ENCODE results near the gene MAP3K7.
A peak's percentile ranks its signal among the peaks of the same experiment; 100 is the strongest.

MAP3K7 gene

DNA sequence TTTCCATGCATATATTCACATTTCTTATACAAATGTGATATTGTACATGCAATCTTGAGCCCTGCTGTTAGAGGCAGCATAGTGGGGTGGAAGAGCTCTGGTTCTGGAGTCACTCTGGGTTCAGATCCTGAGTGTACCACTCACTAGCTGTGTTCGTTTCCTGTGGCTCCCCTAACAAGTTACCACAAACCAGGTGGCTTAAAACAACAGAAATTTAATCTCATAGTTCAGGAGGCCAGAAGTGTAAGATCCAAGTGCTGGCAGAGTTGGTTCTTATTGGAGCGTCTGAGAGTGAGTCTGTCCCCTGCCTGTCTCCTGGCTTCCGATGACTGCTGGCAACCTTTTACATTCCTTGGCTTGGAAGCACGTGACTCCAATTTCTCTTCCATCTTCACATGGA is 115.6 kb downstream of the MAP3K7 start:
- TF ChIP-seq EZH2phosphoT487 (IDR thresholded peaks at IDR 0.05; ENCODE audit: borderline replicate concordance) = no peak
- TF ChIP-seq, protein P1, sequence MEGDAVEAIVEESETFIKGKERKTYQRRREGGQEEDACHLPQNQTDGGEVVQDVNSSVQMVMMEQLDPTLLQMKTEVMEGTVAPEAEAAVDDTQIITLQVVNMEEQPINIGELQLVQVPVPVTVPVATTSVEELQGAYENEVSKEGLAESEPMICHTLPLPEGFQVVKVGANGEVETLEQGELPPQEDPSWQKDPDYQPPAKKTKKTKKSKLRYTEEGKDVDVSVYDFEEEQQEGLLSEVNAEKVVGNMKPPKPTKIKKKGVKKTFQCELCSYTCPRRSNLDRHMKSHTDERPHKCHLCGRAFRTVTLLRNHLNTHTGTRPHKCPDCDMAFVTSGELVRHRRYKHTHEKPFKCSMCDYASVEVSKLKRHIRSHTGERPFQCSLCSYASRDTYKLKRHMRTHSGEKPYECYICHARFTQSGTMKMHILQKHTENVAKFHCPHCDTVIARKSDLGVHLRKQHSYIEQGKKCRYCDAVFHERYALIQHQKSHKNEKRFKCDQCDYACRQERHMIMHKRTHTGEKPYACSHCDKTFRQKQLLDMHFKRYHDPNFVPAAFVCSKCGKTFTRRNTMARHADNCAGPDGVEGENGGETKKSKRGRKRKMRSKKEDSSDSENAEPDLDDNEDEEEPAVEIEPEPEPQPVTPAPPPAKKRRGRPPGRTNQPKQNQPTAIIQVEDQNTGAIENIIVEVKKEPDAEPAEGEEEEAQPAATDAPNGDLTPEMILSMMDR (conservative IDR thresholded peaks at IDR 0.05; ENCODE audit: low read length) = no peak
- H3K4me3 ChIP-seq (ENCODE audit: low read length, poor library complexity, severe bottlenecking) = peak overlapping the region; percentile 70
- H3K36me3 ChIP-seq (ENCODE audit: insufficient read depth, low read length) = no peaks in the 10 kb centered on the region
- H3K27me3 ChIP-seq (ENCODE audit: insufficient read depth, low read length, poor library complexity, severe bottlenecking) = no peaks in the 10 kb centered on the region
- H3K9me3 ChIP-seq (ENCODE audit: insufficient read depth, low read depth, low read length) = no peaks in the 10 kb centered on the region
- peaks cover 7% of the 10 kb centered on the region; the same call in 1 of the 2 replicates for H3F3A ChIP-seq (ENCODE audit: low read depth)
- peaks cover 14% of the 10 kb centered on the region for H3K79me2 ChIP-seq (ENCODE audit: insufficient read depth, low read length)
- H4K20me1 ChIP-seq (ENCODE audit: insufficient read depth, low read length, poor library complexity, severe bottlenecking) = no peaks in the 10 kb centered on the region
- no peak overlapping the region for H2AFZ ChIP-seq (ENCODE audit: low read length)
- peak overlapping the region; percentile 81 for H3K9ac ChIP-seq (ENCODE audit: low read depth, low read length, poor library complexity, severe bottlenecking)
- H3K4me2 ChIP-seq (ENCODE audit: low read depth, low read length, poor library complexity, severe bottlenecking) = peak overlapping the region; percentile 82
- peaks cover 83% of the 10 kb centered on the region for H3K4me1 ChIP-seq (ENCODE audit: insufficient read depth, low read length, poor library complexity, severe bottlenecking)
- no peaks in the 10 kb centered on the region for H3K9me2 ChIP-seq (replicated peaks; ENCODE audit: low read depth, low read length)

DNA sequence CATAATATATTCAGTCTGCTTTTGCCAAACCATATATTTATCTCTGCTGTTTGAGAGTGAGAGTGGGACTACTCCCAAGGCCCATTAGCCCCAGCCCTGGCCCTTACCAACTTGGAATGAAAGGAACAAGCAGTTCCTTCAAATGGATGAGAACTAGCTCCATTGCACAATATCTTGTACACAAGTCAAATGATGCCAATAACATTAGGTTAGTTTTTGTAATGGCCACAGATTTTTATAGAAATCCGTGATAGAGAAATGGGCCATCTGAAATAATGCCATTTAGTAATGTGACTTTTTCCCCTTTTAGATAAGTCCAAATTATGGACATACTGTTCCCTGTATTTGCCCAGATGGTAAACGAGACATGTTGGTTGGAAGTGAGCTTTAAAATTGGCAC is 117.0 kb downstream of the MAP3K7 start:
- Histone ChIP-seq H3K4me1 (ENCODE audit: insufficient read depth, low read length, poor library complexity, severe bottlenecking) (peaks cover 78% of the 10 kb centered on the region), H3K9me3 (ENCODE audit: insufficient read depth, low read depth, low read length) (no peaks in the 10 kb centered on the region), H3F3A (ENCODE audit: low read depth) (peaks cover 7% of the 10 kb centered on the region; the same call in 1 of the 2 replicates), H2AFZ (ENCODE audit: low read length) (no peak overlapping the region), H3K9ac (ENCODE audit: low read depth, low read length, poor library complexity, severe bottlenecking) (peak overlapping the region; percentile 81), H3K4me3 (ENCODE audit: low read length, poor library complexity, severe bottlenecking) (no peak overlapping the region), H3K27me3 (ENCODE audit: insufficient read depth, low read length, poor library complexity, severe bottlenecking) (no peaks in the 10 kb centered on the region), H3K79me2 (ENCODE audit: insufficient read depth, low read length) (peaks cover 9% of the 10 kb centered on the region), H4K20me1 (ENCODE audit: insufficient read depth, low read length, poor library complexity, severe bottlenecking) (no peaks in the 10 kb centered on the region), H3K4me2 (ENCODE audit: low read depth, low read length, poor library complexity, severe bottlenecking) (no peak overlapping the region), H3K36me3 (ENCODE audit: insufficient read depth, low read length) (no peaks in the 10 kb centered on the region), H3K9me2 (replicated peaks; ENCODE audit: low read depth, low read length) (no peaks in the 10 kb centered on the region)
- no peak for TF ChIP-seq EZH2phosphoT487 (IDR thresholded peaks at IDR 0.05; ENCODE audit: borderline replicate concordance)
- TF ChIP-seq, protein P1 (conservative IDR thresholded peaks at IDR 0.05; ENCODE audit: low read length) = no peak

DNA sequence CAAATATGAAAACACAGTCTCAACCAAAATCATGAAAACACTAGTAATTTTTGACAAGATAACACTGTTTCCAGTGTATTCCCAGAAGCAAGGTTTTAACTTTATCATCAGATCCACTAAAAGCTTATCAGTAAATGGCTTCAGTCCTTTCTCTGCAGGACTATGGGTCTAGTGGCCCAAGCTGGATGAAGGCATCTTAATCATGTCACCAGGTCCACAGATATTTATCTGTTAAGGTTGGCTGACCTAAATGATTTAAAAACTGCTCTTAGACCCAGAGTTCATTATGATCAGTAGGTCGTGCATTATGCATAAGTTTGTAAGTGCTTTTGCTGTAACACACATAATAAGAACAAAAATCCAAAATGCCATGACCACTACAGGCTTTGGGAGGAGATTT is 118.0 kb downstream of the MAP3K7 start:
- no peak overlapping the region for H3K4me2 ChIP-seq (ENCODE audit: low read depth, low read length, poor library complexity, severe bottlenecking)
- H3K4me3 ChIP-seq (ENCODE audit: low read length, poor library complexity, severe bottlenecking) = no peak overlapping the region
- no peaks in the 10 kb centered on the region for H3K36me3 ChIP-seq (ENCODE audit: insufficient read depth, low read length)
- H3K4me1 ChIP-seq (ENCODE audit: insufficient read depth, low read length, poor library complexity, severe bottlenecking) = peaks cover 78% of the 10 kb centered on the region
- H3K79me2 ChIP-seq (ENCODE audit: insufficient read depth, low read length) = no peaks in the 10 kb centered on the region
- peaks cover 3% of the 10 kb centered on the region; the same call in 1 of the 2 replicates for H3F3A ChIP-seq (ENCODE audit: low read depth)
- no peaks in the 10 kb centered on the region for H3K27me3 ChIP-seq (ENCODE audit: insufficient read depth, low read length, poor library complexity, severe bottlenecking)
- no peaks in the 10 kb centered on the region for H4K20me1 ChIP-seq (ENCODE audit: insufficient read depth, low read length, poor library complexity, severe bottlenecking)
- no peak overlapping the region for H3K9ac ChIP-seq (ENCODE audit: low read depth, low read length, poor library complexity, severe bottlenecking)
- H3K9me2 ChIP-seq (replicated peaks; ENCODE audit: low read depth, low read length) = no peaks in the 10 kb centered on the region
- no peaks in the 10 kb centered on the region for H3K9me3 ChIP-seq (ENCODE audit: insufficient read depth, low read depth, low read length)
- TF ChIP-seq, protein P1 (conservative IDR thresholded peaks at IDR 0.05; ENCODE audit: low read length) = no peak
- no peak for TF ChIP-seq EZH2phosphoT487 (IDR thresholded peaks at IDR 0.05; ENCODE audit: borderline replicate concordance)
- no peak overlapping the region for H2AFZ ChIP-seq (ENCODE audit: low read length)
